Activated effector memory CD4-positive, alpha-beta T cell treated with anti-CD3 and anti-CD28 coated beads, Interleukin-2, amount 50 U/mL, for 16 hours (primary cell): ENCODE measurements around the gene GALNT13.

Experiments used
- DNase-seq: peaks from one replicate; pipeline ENCODE4 v3.0.0-alpha.2; 2020

The GALNT13 gene

GRCh38 chr2:154132827-154133226, 261.1 kb downstream of the GALNT13 start:
- no peak for DNase-seq

- no peak for DNase-seq
These were observed 262.1 kb downstream of the GALNT13 start for GRCh38 chr2:154133823-154134222.

- DNase-seq, result no peak
These were observed 268.7 kb downstream of the GALNT13 start for GRCh38 chr2:154140249-154141025.

- no peak for DNase-seq
These were observed 270.8 kb downstream of the GALNT13 start for GRCh38 chr2:154142480-154142879.

- DNase-seq, result no peak
These were observed 271.4 kb downstream of the GALNT13 start for GRCh38 chr2:154143105-154143504.

GRCh38 chr2:154158101-154158500, 286.4 kb downstream of the GALNT13 start:
- no peak for DNase-seq

- DNase-seq, result no peak
These were observed 289.6 kb downstream of the GALNT13 start for GRCh38 chr2:154161286-154161685.

- no peak for DNase-seq
These were observed 298.7 kb downstream of the GALNT13 start for GRCh38 chr2:154170400-154170799.

GRCh38 chr2:154173164-154173563, 301.4 kb downstream of the GALNT13 start:
- no peak for DNase-seq

- no peak for DNase-seq
These were observed 302.2 kb downstream of the GALNT13 start for GRCh38 chr2:154173919-154174318.

- no peak for DNase-seq
These were observed 310.3 kb downstream of the GALNT13 start for GRCh38 chr2:154182008-154182407.

GRCh38 chr2:154187948-154188347, 316.2 kb downstream of the GALNT13 start:
- DNase-seq, result no peak

- no peak for DNase-seq
These were observed 318.2 kb downstream of the GALNT13 start for GRCh38 chr2:154189953-154190352.

- DNase-seq, result no peak
These were observed 321.5 kb downstream of the GALNT13 start for GRCh38 chr2:154193246-154193645.

GRCh38 chr2:154194909-154195643, 323.4 kb downstream of the GALNT13 start:
- DNase-seq, result no peak

- DNase-seq, result no peak
These were observed 324.0 kb downstream of the GALNT13 start for GRCh38 chr2:154195644-154196195.

- DNase-seq, result no peak
These were observed 327.1 kb downstream of the GALNT13 start for GRCh38 chr2:154198866-154199265.

- DNase-seq, result no peak
These were observed 331.5 kb downstream of the GALNT13 start for GRCh38 chr2:154203206-154203605.

- no peak for DNase-seq
These were observed 332.2 kb downstream of the GALNT13 start for GRCh38 chr2:154203902-154204301.

GRCh38 chr2:154207288-154208047, 335.7 kb downstream of the GALNT13 start:
- no peak for DNase-seq

GRCh38 chr2:154223726-154224125, 352.0 kb downstream of the GALNT13 start:
- no peak for DNase-seq

GRCh38 chr2:154226931-154227330, 355.2 kb downstream of the GALNT13 start:
- no peak for DNase-seq

GRCh38 chr2:154228566-154229280, 357.0 kb downstream of the GALNT13 start:
- no peak for DNase-seq
